ENCODE data around the gene STK11IP. TPM values are rescaled to one million over a fixed set of nuclear protein-coding genes. Genes with fewer than 3 reads are reported as not detected.
A peak's percentile ranks its signal among the peaks of the same experiment; 100 is the strongest.

STK11IP gene
- total RNA-seq, 1 donor from 2014 or later: 32.9 TPM

DNA sequence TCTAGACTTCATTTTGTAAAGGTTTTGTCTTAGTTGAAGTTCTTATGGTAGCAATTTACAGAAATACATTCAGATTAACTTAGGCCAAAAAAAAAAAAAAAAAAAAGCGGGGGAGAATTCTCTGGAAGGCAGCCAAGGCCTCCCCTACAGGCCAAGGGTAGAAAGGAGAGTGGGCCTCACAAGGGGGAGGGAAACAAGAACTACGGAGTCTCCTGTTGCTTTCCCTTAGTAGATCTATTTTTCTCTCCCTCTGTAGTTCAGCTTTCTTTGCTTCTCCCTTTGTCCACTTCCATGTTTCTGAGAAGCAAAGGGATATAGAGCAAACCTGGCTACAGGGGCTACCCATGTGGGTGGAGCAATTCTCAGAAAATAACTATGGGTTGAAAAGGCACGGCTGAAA, 2.4 kb upstream of the STK11IP start:
- no peak for DNase-seq (ENCODE audit: low read depth, low spot score)
- H3K9me3 Mint-ChIP-seq: no peaks in the 10 kb centered on the region
- peaks cover 33% of the 10 kb centered on the region for H3K4me1 Mint-ChIP-seq
- H3K36me3 Mint-ChIP-seq (ENCODE audit: low read depth): no peaks in the 10 kb centered on the region
- TF ChIP-seq, protein P1, sequence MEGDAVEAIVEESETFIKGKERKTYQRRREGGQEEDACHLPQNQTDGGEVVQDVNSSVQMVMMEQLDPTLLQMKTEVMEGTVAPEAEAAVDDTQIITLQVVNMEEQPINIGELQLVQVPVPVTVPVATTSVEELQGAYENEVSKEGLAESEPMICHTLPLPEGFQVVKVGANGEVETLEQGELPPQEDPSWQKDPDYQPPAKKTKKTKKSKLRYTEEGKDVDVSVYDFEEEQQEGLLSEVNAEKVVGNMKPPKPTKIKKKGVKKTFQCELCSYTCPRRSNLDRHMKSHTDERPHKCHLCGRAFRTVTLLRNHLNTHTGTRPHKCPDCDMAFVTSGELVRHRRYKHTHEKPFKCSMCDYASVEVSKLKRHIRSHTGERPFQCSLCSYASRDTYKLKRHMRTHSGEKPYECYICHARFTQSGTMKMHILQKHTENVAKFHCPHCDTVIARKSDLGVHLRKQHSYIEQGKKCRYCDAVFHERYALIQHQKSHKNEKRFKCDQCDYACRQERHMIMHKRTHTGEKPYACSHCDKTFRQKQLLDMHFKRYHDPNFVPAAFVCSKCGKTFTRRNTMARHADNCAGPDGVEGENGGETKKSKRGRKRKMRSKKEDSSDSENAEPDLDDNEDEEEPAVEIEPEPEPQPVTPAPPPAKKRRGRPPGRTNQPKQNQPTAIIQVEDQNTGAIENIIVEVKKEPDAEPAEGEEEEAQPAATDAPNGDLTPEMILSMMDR (conservative IDR thresholded peaks at IDR 0.05): peak; percentile 25
- no peak overlapping the region for H3K27ac Mint-ChIP-seq (ENCODE audit: unreplicated experiment)
- peak overlapping the region; percentile 100 for H3K4me3 Mint-ChIP-seq
- peaks cover 9% of the 10 kb centered on the region for H3K27me3 Mint-ChIP-seq (ENCODE audit: low read depth)

DNA sequence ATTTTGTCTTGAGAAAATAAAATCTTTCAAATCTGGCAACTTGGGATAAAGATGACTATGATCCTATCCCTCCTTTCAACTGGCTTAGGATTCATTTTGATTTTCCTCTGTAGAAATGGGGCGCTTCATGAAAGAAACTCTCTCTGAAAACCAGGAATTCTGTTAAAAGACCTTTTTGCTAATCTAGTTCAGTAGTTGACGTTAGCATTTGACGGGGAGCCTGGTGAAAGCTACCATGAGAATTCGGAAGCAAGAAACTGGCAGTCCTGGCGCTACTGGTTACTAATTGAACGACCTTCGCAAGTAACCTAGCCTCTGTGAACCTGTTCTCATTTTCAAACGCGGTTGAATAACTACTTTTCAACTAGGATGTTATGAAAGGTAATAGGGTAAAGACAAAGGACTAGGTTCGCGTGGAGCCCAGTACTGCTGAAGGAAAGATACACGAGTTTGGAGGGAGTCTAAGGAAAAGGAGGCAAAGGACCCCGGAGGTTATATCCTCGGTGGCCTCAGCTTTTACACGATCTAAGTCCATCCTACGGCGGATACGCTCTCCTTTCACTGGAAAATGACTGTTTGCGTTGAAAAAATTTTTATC, 604 bp upstream of the STK11IP start:
- peaks cover 8% of the 10 kb centered on the region for H3K27me3 Mint-ChIP-seq (ENCODE audit: low read depth)
- no peak for DNase-seq (ENCODE audit: low read depth, low spot score)
- H3K9me3 Mint-ChIP-seq: no peaks in the 10 kb centered on the region
- H3K4me3 Mint-ChIP-seq: peak overlapping the region; percentile 100
- peaks cover 33% of the 10 kb centered on the region for H3K4me1 Mint-ChIP-seq
- TF ChIP-seq, protein P1 (conservative IDR thresholded peaks at IDR 0.05): no peak
- no peaks in the 10 kb centered on the region for H3K36me3 Mint-ChIP-seq (ENCODE audit: low read depth)
- H3K27ac Mint-ChIP-seq (ENCODE audit: unreplicated experiment): peak overlapping the region; percentile 100

DNA sequence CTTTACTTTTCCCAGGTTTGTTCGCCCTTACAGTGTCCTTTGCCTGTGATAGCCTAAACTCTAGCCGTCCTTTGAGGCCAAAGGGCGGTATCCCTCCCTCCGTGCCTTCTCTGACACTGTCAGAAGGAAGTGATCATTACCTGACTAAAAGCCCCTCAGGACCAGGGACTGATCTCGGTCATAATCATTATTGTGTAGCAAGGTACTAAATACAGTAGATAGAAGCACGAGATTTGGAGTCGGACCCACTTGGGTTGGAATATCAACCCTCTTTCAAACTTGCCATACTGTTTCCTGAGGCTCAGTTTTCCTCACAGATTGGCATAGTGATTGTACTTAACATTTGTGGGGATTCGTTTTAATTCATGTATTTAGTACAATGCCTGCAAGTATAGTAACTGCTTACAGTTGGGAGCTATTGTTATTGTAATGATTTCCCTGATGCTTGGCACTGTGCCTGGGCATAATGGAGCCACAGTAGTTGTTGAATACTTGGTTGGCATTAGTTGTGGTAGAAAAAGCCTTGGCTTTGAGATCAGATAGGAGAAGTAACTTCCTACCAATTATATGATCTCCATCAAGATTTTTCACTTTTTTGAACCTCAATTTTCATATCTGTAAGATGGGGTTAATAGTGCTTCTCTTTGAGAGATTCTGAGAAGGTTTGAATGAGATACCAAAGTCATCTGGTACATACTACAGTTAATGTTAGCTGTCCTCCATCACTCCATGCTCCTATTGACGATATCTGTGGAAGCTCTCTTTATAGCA, 836 bp downstream of the STK11IP start:
- H3K27ac Mint-ChIP-seq (ENCODE audit: unreplicated experiment): peak overlapping the region; percentile 100
- peaks cover 33% of the 10 kb centered on the region for H3K4me1 Mint-ChIP-seq
- H3K36me3 Mint-ChIP-seq (ENCODE audit: low read depth): no peaks in the 10 kb centered on the region
- H3K27me3 Mint-ChIP-seq (ENCODE audit: low read depth): peaks cover 2% of the 10 kb centered on the region
- DNase-seq (ENCODE audit: low read depth, low spot score): no peak
- TF ChIP-seq, protein P1 (conservative IDR thresholded peaks at IDR 0.05): no peak
- peak overlapping the region; percentile 100 for H3K4me3 Mint-ChIP-seq
- H3K9me3 Mint-ChIP-seq: no peaks in the 10 kb centered on the region

DNA sequence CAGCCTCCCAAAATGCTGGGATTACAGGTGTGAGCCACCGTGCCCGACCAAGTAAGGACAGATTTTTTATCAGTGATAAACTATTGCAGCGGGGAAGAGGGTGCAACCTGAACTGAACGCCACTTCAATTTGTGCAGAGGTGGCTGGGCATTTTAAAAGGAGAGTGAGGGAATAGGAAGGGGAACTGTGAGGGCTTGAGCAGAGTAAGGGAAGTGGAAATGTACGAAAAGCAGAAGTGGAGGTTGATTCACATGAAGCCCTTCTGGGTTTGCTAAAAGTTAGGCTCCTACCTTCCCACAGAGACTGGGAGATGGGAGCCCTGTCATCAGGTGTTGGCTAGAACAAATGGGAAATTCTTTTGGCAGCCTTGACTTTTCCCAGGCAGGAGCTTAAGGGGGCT, 6.1 kb downstream of the STK11IP start:
- TF ChIP-seq, protein P1 (conservative IDR thresholded peaks at IDR 0.05): no peak
- no peak for DNase-seq (ENCODE audit: low read depth, low spot score)
- Mint-ChIP-seq H3K4me1 (no peaks in the 10 kb centered on the region), H3K27ac (ENCODE audit: unreplicated experiment) (no peak overlapping the region), H3K4me3 (no peak overlapping the region), H3K27me3 (ENCODE audit: low read depth) (no peaks in the 10 kb centered on the region), H3K36me3 (ENCODE audit: low read depth) (no peaks in the 10 kb centered on the region), H3K9me3 (no peaks in the 10 kb centered on the region)

DNA sequence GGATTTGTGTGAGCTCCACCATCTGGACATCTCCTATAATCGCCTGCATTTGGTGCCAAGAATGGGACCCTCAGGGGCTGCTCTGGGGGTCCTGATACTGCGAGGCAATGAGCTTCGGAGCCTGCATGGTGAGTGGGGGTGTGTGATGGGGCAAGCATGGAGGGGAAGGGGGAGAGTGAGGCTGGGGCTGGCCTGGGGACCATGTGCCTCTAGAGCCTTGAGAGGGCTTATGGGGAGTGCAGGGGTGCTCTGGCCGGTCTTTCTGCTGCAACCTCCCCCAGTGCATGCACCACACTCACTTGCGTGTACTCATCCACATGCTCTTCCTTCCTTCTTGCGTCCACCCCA, 7.9 kb downstream of the STK11IP start:
- H3K9me3 Mint-ChIP-seq: no peaks in the 10 kb centered on the region
- no peaks in the 10 kb centered on the region for H3K4me1 Mint-ChIP-seq
- no peaks in the 10 kb centered on the region for H3K36me3 Mint-ChIP-seq (ENCODE audit: low read depth)

More for the DNA sequence above, 7.9 kb downstream of the STK11IP start:
- TF ChIP-seq, protein P1 (conservative IDR thresholded peaks at IDR 0.05): no peak
- H3K27me3 Mint-ChIP-seq (ENCODE audit: low read depth): no peaks in the 10 kb centered on the region
- no peak for DNase-seq (ENCODE audit: low read depth, low spot score)
- H3K27ac Mint-ChIP-seq (ENCODE audit: unreplicated experiment): no peak overlapping the region
- H3K4me3 Mint-ChIP-seq: peak overlapping the region; percentile 31

Measured in neural crest cell (in vitro differentiated cells).